Ascending aorta (tissue), 2 donors: ENCODE data around the gene PCDHGB1. TPM values are rescaled to one million over a fixed set of nuclear protein-coding genes. Genes with fewer than 3 reads are reported as not detected.
A peak's percentile ranks its signal among the peaks of the same experiment; 100 is the strongest.
"Not testable (repeated sequence)": the region's sequence is repeated elsewhere in the genome, so short reads cannot be mapped to it uniquely, and the experiment has no call there.

Source experiments
- DNase-seq, 2 donors: peaks; one replicate each; pipeline ENCODE4 v3.0.0-alpha.2; 2019; ENCODE audit warnings: low spot score in 2 of 2
- H3K27ac ChIP-seq, 2 donors: fragments of 200-600 bp; sonication (generic); one replicate each; pipeline ENCODE4 v1.5.1; 2016 to 2017; ENCODE audit warnings: mild to moderate bottlenecking in 1 of 2
- H3K27me3 ChIP-seq: fragments of 200-600 bp; sonication (generic); one replicate; pipeline ENCODE4 v1.5.1; 2017
- H3K36me3 ChIP-seq, 2 donors: fragments of 200-600 bp; sonication (generic); one replicate each; pipeline ENCODE4 v1.5.1; 2016
- H3K4me1 ChIP-seq, 2 donors: fragments of 200-600 bp; sonication (generic); one replicate each; pipeline ENCODE4 v1.5.1; 2016 to 2017; ENCODE audit warnings: mild to moderate bottlenecking in 1 of 2
- H3K4me3 ChIP-seq, 2 donors: fragments of 200-600 bp; sonication (generic); one replicate each; pipeline ENCODE4 v1.5.1; 2016 to 2017; ENCODE audit warnings: mild to moderate bottlenecking in 1 of 2
- H3K9me3 ChIP-seq, 2 donors: fragments of 200-600 bp; sonication (generic); one replicate each; pipeline ENCODE4 v1.5.1; 2016
- intact Hi-C: fragments of 100-400 bp; cut with DNase I; formaldehyde crosslinking; loops from one replicate; pipeline ENCODE4 v1.15.1; 2023
- total RNA-seq: library from RNA; depleted of rRNA; stranded (reverse); fragments of >200 nt; gene quantifications from one replicate; pipeline ENCODE4 v1.1.0, GENCODE V29; 2016
- TF ChIP-seq, protein P1 (sequence below), 3 experiments: fragments of 200-600 bp in 2 of 3; fragments of 450-650 bp in 1 of 3; sonication (generic) in 2 of 3; IDR thresholded peaks; one replicate each; pipeline ENCODE4 v1.5.1; 2016 to 2019; ENCODE audit warnings: antibody characterized with exemption in 3 of 3, mild to moderate bottlenecking in 1 of 3, moderate library complexity in 1 of 3

The PCDHGB1 gene
- total RNA-seq, 1 donor from 2014 or later: 1.8 TPM

DNA sequence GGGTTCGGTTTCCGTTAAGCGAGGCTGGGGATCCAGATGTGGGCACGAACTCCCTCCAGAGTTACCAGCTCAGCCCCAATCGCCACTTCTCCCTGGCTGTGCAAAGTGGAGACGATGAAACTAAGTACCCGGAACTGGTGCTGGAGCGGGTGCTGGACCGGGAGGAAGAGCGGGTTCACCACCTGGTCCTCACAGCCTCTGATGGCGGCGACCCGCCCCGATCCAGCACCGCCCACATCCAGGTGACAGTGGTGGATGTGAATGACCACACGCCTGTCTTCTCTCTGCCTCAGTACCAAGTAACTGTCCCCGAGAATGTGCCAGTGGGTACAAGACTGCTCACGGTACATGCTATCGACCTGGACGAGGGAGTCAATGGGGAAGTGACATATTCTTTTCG, 33.4 kb downstream of the PCDHGB1 start:
- Histone ChIP-seq H3K9me3 (peaks cover 81 to 96% of the 10 kb centered on the region in 2 donors), H3K4me3 (no peak overlapping the region)
- intact Hi-C loops: no loop called here

DNA sequence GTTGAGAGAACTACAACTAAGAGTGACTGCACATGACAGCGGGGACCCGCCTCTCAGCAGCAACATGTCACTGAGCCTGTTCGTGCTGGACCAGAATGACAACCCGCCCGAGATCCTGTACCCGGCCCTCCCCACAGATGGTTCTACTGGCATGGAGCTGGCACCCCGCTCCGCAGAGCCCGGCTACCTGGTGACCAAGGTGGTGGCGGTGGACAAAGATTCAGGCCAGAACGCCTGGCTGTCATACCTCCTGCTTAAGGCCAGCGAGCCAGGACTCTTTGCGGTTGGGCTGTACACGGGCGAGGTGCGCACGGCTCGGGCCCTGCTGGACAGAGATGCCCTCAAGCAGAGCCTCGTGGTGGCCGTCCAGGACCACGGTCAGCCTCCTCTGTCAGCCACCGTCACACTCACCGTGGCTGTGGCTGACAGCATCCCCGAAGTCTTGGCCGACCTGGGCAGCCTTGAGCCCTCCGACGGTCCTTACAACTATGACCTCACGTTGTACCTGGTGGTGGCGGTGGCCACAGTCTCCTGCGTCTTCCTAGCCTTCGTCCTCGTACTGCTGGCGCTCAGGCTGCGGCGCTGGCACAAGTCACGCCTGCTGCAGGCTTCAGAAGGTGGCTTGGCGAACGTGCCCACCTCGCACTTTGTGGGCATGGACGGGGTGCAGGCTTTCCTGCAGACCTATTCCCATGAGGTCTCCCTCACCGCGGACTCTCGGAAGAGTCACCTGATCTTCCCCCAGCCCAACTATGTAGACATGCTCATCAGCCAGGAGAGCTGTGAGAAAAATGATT, 34.8 kb downstream of the PCDHGB1 start:
- Histone ChIP-seq H3K4me3 (no peak overlapping the region), H3K36me3 (peaks cover 0 to 6% of the 10 kb centered on the region in 2 donors), H3K4me1 (no peaks in the 10 kb centered on the region), H3K9me3 (peaks cover 86 to 96% of the 10 kb centered on the region in 2 donors), H3K27ac (no peak overlapping the region), H3K27me3 (no peaks in the 10 kb centered on the region)
- intact Hi-C loops: no loop called here
- TF ChIP-seq, protein P1, sequence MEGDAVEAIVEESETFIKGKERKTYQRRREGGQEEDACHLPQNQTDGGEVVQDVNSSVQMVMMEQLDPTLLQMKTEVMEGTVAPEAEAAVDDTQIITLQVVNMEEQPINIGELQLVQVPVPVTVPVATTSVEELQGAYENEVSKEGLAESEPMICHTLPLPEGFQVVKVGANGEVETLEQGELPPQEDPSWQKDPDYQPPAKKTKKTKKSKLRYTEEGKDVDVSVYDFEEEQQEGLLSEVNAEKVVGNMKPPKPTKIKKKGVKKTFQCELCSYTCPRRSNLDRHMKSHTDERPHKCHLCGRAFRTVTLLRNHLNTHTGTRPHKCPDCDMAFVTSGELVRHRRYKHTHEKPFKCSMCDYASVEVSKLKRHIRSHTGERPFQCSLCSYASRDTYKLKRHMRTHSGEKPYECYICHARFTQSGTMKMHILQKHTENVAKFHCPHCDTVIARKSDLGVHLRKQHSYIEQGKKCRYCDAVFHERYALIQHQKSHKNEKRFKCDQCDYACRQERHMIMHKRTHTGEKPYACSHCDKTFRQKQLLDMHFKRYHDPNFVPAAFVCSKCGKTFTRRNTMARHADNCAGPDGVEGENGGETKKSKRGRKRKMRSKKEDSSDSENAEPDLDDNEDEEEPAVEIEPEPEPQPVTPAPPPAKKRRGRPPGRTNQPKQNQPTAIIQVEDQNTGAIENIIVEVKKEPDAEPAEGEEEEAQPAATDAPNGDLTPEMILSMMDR (IDR thresholded peaks at IDR 0.05): no peak
- no peak for DNase-seq

More for the DNA sequence above, 33.4 kb downstream of the PCDHGB1 start:
- Histone ChIP-seq H3K27ac (no peak overlapping the region), H3K4me1 (no peaks in the 10 kb centered on the region), H3K27me3 (no peaks in the 10 kb centered on the region), H3K36me3 (peaks cover 0 to 6% of the 10 kb centered on the region in 2 donors)
- no peak for DNase-seq
- TF ChIP-seq, protein P1 (IDR thresholded peaks at IDR 0.05): no peak

DNA sequence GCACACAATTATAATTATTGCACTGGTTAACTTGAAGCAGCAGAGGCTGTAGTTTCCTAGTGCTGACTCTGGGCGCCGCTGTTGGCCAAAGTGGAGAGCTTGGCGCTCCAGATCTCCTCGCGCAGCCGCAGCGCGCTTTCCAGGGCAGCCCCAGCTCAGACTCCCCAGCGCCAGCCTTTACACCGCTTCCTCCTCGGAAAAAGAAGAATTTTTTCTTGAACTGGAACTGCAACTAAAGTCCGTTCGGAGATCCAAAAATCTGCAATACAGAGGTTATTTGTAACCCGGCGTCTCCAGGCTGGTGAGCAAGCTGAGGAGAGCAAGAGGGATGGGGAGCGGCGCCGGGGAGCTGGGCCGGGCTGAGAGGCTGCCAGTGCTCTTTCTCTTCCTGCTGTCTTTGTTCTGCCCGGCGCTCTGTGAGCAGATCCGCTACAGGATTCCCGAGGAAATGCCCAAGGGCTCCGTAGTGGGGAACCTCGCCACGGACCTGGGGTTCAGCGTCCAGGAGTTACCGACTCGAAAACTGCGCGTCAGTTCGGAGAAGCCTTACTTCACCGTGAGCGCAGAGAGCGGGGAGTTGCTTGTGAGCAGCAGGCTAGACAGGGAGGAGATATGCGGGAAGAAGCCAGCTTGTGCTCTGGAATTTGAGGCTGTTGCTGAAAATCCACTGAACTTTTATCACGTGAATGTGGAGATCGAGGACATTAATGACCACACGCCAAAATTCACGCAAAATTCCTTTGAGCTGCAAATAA, 37.8 kb downstream of the PCDHGB1 start, which contains the start of gene PCDHGB4:
TSS of gene PCDHGB4 (plus strand) at position 142 of the 755 bp plus-strand sequence. CDS start at position 329, 187 bp downstream.
- H3K36me3 ChIP-seq, intact Hi-C loops, DNase-seq, H3K27ac ChIP-seq, H3K27me3 ChIP-seq, H3K4me1 ChIP-seq: not testable (repeated sequence)
- TF ChIP-seq, protein P1 (IDR thresholded peaks at IDR 0.05): peak in 2 of 3 experiments; percentile 14 to 15
- Histone ChIP-seq H3K4me3 (peak within 1 kb of the TSS in 1 of 2 donors; percentile 23), H3K9me3 (peaks cover 82 to 97% of the 10 kb centered on the region in 2 donors)

DNA sequence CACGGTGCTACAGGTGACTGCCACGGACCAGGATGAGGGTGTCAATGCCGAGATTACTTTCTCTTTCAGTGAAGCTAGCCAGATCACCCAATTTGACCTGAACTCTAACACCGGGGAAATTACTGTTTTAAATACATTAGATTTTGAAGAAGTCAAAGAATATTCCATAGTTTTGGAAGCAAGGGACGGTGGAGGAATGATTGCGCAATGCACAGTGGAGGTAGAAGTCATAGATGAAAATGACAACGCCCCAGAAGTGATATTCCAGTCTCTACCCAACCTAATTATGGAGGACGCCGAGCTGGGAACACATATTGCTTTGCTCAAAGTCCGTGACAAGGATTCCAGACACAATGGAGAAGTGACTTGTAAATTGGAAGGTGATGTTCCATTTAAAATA, 38.8 kb downstream of the PCDHGB1 start:
- H3K27ac ChIP-seq: no peak overlapping the region
- TF ChIP-seq, protein P1 (IDR thresholded peaks at IDR 0.05): no peak
- no peaks in the 10 kb centered on the region for H3K27me3 ChIP-seq
- intact Hi-C loops: no loop called here
- H3K9me3 ChIP-seq: peaks cover 83 to 97% of the 10 kb centered on the region in 2 donors
- H3K36me3 ChIP-seq: peaks cover 0 to 9% of the 10 kb centered on the region in 2 donors
- no peaks in the 10 kb centered on the region for H3K4me1 ChIP-seq
- peak overlapping the region in 1 of 2 donors; percentile 23 for H3K4me3 ChIP-seq
- no peak for DNase-seq

DNA sequence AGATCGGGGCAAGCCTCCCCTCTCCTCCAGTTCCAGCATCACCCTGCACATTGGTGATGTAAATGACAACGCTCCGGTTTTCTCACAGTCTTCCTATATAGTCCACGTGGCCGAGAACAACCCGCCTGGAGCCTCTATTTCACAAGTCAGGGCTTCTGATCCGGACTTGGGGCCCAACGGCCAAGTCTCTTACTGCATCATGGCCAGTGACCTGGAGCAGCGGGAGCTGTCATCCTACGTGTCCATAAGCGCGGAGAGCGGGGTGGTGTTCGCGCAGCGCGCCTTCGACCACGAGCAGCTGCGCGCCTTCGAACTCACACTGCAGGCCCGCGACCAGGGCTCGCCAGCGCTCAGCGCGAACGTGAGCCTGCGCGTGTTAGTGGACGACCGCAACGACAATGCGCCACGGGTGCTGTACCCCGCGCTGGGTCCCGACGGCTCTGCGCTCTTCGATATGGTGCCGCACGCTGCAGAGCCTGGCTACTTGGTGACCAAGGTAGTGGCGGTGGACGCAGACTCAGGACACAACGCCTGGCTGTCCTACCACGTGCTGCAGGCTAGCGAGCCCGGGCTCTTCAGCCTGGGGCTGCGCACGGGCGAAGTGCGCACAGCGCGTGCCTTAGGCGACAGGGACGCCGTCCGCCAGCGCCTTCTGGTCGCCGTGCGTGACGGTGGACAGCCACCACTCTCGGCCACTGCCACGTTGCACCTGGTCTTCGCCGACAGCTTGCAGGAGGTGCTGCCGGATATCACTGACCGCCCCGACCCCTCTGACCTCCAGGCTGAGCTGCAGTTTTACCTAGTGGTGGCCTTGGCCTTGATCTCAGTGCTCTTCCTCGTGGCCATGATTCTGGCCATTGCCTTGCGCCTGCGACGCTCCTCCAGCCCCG, 39.5 kb downstream of the PCDHGB1 start:
- H3K9me3 ChIP-seq: peaks cover 83 to 97% of the 10 kb centered on the region in 2 donors

More for the DNA sequence above, 39.5 kb downstream of the PCDHGB1 start:
- no peaks in the 10 kb centered on the region for H3K27me3 ChIP-seq
- no peak overlapping the region for H3K4me3 ChIP-seq
- DNase-seq: no peak
- H3K36me3 ChIP-seq: peaks cover 0 to 9% of the 10 kb centered on the region in 2 donors
- no peaks in the 10 kb centered on the region for H3K4me1 ChIP-seq
- H3K27ac ChIP-seq: no peak overlapping the region
- intact Hi-C loops: no loop called here
- TF ChIP-seq, protein P1 (IDR thresholded peaks at IDR 0.05): no peak
